Activated CD8-positive, alpha-beta T cell treated with anti-CD3 and anti-CD28 coated beads for 36 hours (primary cell): ENCODE data around the gene MSL1. TPM values are rescaled to one million over a fixed set of nuclear protein-coding genes. Genes with fewer than 3 reads are reported as not detected.

Experiments used
- ATAC-seq: fragments of 200-7000 bp; cut with Tn5 transposase; one replicate; pipeline ENCODE4 v1.10.0; 2021; ENCODE audit warnings: mild to moderate bottlenecking, moderate library complexity
- CTCF ChIA-PET: fragments of 350-600 bp; sonication (Branson Sonifier 250); formaldehyde crosslinking; loops from one replicate; lab custom pipeline; 2021; ENCODE audit warnings: antibody characterized with exemption; lab: Charles Lee
- POLR2A ChIA-PET: fragments of 350-600 bp; sonication (Branson Sonifier 250); formaldehyde crosslinking; loops from one replicate; lab custom pipeline; 2021; ENCODE audit warnings: antibody characterized with exemption; lab: Charles Lee
- DNase-seq: peaks from one replicate; pipeline ENCODE4 v3.0.0-alpha.2; 2020
- H3K27ac Mint-ChIP-seq: one replicate; pipeline ENCODE4 v1.8.0; 2021; ENCODE audit warnings: mild to moderate bottlenecking, mixed read lengths
- H3K27me3 Mint-ChIP-seq: one replicate; pipeline ENCODE4 v1.8.0; 2021; ENCODE audit warnings: mixed read lengths
- H3K36me3 Mint-ChIP-seq: one replicate; pipeline ENCODE4 v1.8.0; 2021; ENCODE audit warnings: low read depth, mixed read lengths
- H3K4me1 Mint-ChIP-seq: one replicate; pipeline ENCODE4 v1.8.0; 2021; ENCODE audit warnings: low read depth, mixed read lengths
- H3K4me3 Mint-ChIP-seq: one replicate; pipeline ENCODE4 v1.8.0; 2021; ENCODE audit warnings: mild to moderate bottlenecking, moderate library complexity, mixed read lengths
- H3K9me3 Mint-ChIP-seq: one replicate; pipeline ENCODE4 v1.8.0; 2021; ENCODE audit warnings: mixed read lengths
- CTCF ChIP-seq: fragments of 200-600 bp; IDR thresholded peaks from one replicate; pipeline ENCODE4 v1.8.0; 2022; ENCODE audit warnings: antibody characterized with exemption, mild to moderate bottlenecking
- intact Hi-C: fragments of 100-400 bp; cut with micrococcal nuclease; formaldehyde crosslinking; loops from one replicate; pipeline ENCODE4 v1.10.0; 2022
- total RNA-seq, 2 experiments: library from RNA; stranded (reverse); gene quantifications; one replicate each; pipeline ENCODE4 v1.2.3, GENCODE V29; 2021

MSL1 gene
- total RNA-seq, 2 experiments from 2014 or later = 69.0 to 70.1 TPM

GRCh38 chr17:40074175-40074512 is 47.6 kb upstream of the MSL1 start:
- intact Hi-C loops = no loop called here
- POLR2A ChIA-PET = interaction anchor here (1.2 to 1.7 kb wide), 2 partner anchors 10 to 23 kb away, joined by 5 read pairs; no protein-coding TSS in a partner anchor
- DNase-seq (no peak), ATAC-seq (no peak)
- Mint-ChIP-seq H3K36me3 (no peaks in the 10 kb centered on the region), H3K27me3 (no peaks in the 10 kb centered on the region), H3K9me3 (no peaks in the 10 kb centered on the region), H3K27ac (peak overlapping the region; percentile 43), H3K4me1 (peaks cover 44% of the 10 kb centered on the region), H3K4me3 (no peak overlapping the region)
- no peak for TF ChIP-seq CTCF
- CTCF ChIA-PET = interaction anchor here (0.8 to 6.9 kb wide), 16 partner anchors 10 to 243 kb away, joined by 3 to 168 read pairs (median 12); partner anchors contain the start of genes CSF3, MED24, NR1D1 and THRA

GRCh38 chr17:40074871-40075200 is 46.9 kb upstream of the MSL1 start:
- intact Hi-C loops = no loop called here
- DNase-seq = no peak
- no peaks in the 10 kb centered on the region for H3K9me3 Mint-ChIP-seq
- no peaks in the 10 kb centered on the region for H3K36me3 Mint-ChIP-seq
- no peak for TF ChIP-seq CTCF
- H3K27me3 Mint-ChIP-seq = no peaks in the 10 kb centered on the region
- H3K4me1 Mint-ChIP-seq = peaks cover 38% of the 10 kb centered on the region
- no peak for ATAC-seq
- H3K27ac Mint-ChIP-seq = no peak overlapping the region
- no peak overlapping the region for H3K4me3 Mint-ChIP-seq
- ChIA-PET POLR2A (interaction anchor here (0.6 to 2.1 kb wide), 10 partner anchors 9 to 273 kb away, joined by 3 to 9 read pairs (median 3); partner anchors contain the start of genes MED24 and MSL1), CTCF (interaction anchor here (1.0 to 6.9 kb wide), 26 partner anchors 9 to 643 kb away, joined by 3 to 168 read pairs (median 5); partner anchors contain the start of genes CASC3, CSF3, MED24 and NR1D1)

DNA sequence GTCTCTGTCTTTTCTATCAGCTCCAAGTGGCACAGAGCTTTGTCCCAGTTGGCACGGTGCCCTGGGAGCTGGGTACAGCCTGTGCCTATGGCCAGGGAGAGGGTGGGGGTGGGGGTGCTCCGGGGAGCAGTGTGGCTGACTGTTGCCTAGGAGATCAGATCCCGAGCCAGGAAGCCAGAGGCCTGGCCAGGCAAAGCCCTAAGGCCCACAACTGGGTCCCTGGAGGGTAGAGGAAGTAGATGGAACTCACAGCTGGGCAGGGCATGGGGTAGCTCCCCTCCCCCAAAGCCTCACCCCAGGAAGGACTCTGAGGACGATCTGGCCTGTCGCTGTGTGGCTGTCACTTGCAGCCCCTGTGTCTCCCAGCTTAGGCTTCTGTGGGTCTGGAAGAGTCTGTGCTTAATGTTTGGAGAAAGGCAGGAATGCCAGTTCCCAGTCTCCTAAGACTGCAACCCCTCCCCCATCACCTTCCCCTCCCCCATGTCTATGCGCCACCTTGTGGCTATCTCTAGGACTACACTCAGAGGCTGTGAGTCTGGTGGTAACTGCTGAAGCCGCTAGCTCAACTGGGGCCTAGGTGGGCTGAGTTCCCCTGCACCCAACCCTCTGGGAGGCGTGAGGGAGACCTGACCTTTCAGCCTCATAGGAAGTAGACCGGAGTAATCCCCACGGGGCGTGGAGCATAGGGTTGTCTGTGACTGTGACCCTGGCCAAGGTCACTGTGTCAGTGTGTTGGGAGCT is 46.4 kb upstream of the MSL1 start:
- Mint-ChIP-seq H3K27ac (peak overlapping the region; percentile 47), H3K4me1 (peaks cover 32% of the 10 kb centered on the region), H3K4me3 (no peak overlapping the region), H3K9me3 (no peaks in the 10 kb centered on the region), H3K36me3 (no peaks in the 10 kb centered on the region), H3K27me3 (no peaks in the 10 kb centered on the region)
- POLR2A ChIA-PET = interaction anchor here (0.6 to 2.1 kb wide), 12 partner anchors 8 to 273 kb away, joined by 3 to 9 read pairs (median 4); partner anchors contain the start of genes MED24 and MSL1
- intact Hi-C loops = no loop called here
- CTCF ChIA-PET = interaction anchor here (0.6 to 6.9 kb wide), 41 partner anchors 9 to 644 kb away, joined by 3 to 168 read pairs (median 5); partner anchors contain the start of genes CASC3, CSF3, MED24 and NR1D1
- TF ChIP-seq CTCF = peak; percentile 91
- ATAC-seq (peak; percentile 93), DNase-seq (peak; percentile 73)

DNA sequence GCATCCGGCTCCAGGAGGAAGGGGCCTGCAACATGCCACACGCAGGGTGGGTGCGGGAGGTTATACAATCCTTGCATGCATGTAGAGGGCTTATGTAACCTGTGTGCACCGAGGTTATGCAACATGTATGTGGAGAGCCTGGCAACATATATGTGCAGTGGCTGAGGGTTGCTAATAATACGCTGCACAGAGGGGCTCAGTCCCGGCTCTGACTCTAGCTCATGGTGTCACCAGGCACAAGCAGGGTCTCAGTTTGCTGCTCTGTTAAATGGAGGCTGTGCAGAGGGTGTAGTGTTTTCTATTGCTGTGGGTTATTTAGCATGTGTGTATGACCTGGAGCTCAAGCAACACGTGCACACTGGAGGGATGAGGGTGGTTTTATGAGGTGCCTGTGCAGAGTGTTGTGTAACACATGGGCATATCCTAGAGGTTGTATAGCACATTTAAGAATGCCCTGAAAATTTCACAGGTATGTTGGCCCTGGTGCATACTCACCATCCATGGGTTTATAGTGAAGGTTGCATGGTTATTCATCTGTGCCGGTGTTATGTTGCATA is 45.8 kb upstream of the MSL1 start:
- Mint-ChIP-seq H3K9me3 (no peaks in the 10 kb centered on the region), H3K4me3 (no peak overlapping the region), H3K27ac (peak overlapping the region; percentile 47), H3K36me3 (no peaks in the 10 kb centered on the region), H3K4me1 (peaks cover 26% of the 10 kb centered on the region), H3K27me3 (no peaks in the 10 kb centered on the region)
- CTCF ChIA-PET = interaction anchor here (0.6 to 6.9 kb wide), 34 partner anchors 8 to 644 kb away, joined by 3 to 168 read pairs (median 4); partner anchors contain the start of genes CSF3, MED24, NR1D1 and THRA
- POLR2A ChIA-PET = interaction anchor here (0.8 to 2.1 kb wide), 9 partner anchors 9 to 46 kb away, joined by 3 to 9 read pairs (median 4); partner anchors contain the start of genes MED24 and MSL1
- no peak for TF ChIP-seq CTCF
- DNase-seq = no peak
- ATAC-seq = no peak
- intact Hi-C loops = no loop called here
